ENCODE data around the gene TOR1AIP2.

The TOR1AIP2 gene

DNA sequence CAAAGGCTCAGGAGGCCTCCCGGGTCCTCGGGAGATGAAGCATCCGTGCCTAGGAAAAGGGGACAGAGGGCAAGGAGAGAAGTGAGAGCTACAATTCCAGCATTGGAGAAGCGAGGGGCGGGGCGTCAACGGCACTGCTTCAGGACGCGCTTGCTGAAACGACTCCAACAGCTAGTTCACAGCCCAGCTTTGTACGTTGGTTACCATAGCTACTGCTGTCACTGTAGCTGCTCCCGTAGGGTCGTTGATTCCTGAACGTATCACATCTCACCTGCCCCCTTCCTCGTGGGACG is 63.1 kb downstream of the TOR1AIP2 start:
- H3K4me3 ChIP-seq (ENCODE audit: insufficient read depth in 1 of 2, low read depth in 1 of 2, low read length in 2 of 2): peak overlapping the region in 1 of 2 experiments; percentile 80
- H3K27ac ChIP-seq (ENCODE audit: low read length, poor library complexity, severe bottlenecking): no peak overlapping the region
- H2AFZ ChIP-seq (ENCODE audit: low read depth, low read length): peak overlapping the region; percentile 78
- no peak overlapping the region for H3K4ac ChIP-seq (ENCODE audit: low read depth in 1 of 2, low read length in 2 of 2)
- peak overlapping the region in 1 of 2 experiments; percentile 38 for H3K18ac ChIP-seq (ENCODE audit: low read depth in 1 of 2, low read length in 2 of 2)
- peak overlapping the region in 1 of 2 experiments; percentile 21 for H2BK12ac ChIP-seq (ENCODE audit: low read length in 2 of 2)
- H3K9me3 ChIP-seq (ENCODE audit: control insufficient read depth, low read length): no peaks in the 10 kb centered on the region
- no peak overlapping the region for H4K91ac ChIP-seq (ENCODE audit: low read length)
- H3K36me3 ChIP-seq (ENCODE audit: control insufficient read depth in 1 of 2, insufficient read depth in 2 of 2, low read depth in 1 of 2, low read length in 2 of 2): no peaks in the 10 kb centered on the region
- no peak overlapping the region for H3K23ac ChIP-seq (ENCODE audit: low read length in 2 of 2)
- H3K79me1 ChIP-seq (replicated peaks; ENCODE audit: low read length, poor library complexity, severe bottlenecking): no peaks in the 10 kb centered on the region
- peak overlapping the region; percentile 71 for H3K4me2 ChIP-seq (ENCODE audit: low read length, poor library complexity, severe bottlenecking)
- H2AK5ac ChIP-seq (ENCODE audit: low read length, severe bottlenecking): no peak overlapping the region
- no peak overlapping the region for H4K8ac ChIP-seq (ENCODE audit: low read length)
- no peak for DNase-seq
- H3K4me1 ChIP-seq (ENCODE audit: control insufficient read depth, insufficient read depth, low read depth, low read length): peaks cover 30% of the 10 kb centered on the region
- peaks cover 44 to 57% of the 10 kb centered on the region in 2 experiments for H3K27me3 ChIP-seq (ENCODE audit: control insufficient read depth in 1 of 2, insufficient read depth in 1 of 2, low read length in 2 of 2)
- peak overlapping the region in 1 of 2 experiments; percentile 61 for H3K14ac ChIP-seq (ENCODE audit: low read length in 2 of 2)
- peak overlapping the region; percentile 79 for H3K9ac ChIP-seq (ENCODE audit: low read length)
- H2BK15ac ChIP-seq (ENCODE audit: low read depth, poor library complexity, severe bottlenecking): no peak overlapping the region
- no peak overlapping the region for H2BK5ac ChIP-seq (ENCODE audit: low read depth, low read length, poor library complexity, severe bottlenecking)
- WGBS: 3% methylated on average over 16 of the region's 16 CpGs
- H2BK120ac ChIP-seq (ENCODE audit: low read depth, low read length): no peak overlapping the region

GRCh38 chr1:179813626-179814545 is 63.7 kb downstream of the TOR1AIP2 start:
- no peak overlapping the region for H4K91ac ChIP-seq (ENCODE audit: low read length)
- peak overlapping the region in 1 of 2 experiments; percentile 61 for H3K14ac ChIP-seq (ENCODE audit: low read length in 2 of 2)
- no peaks in the 10 kb centered on the region for H3K79me1 ChIP-seq (replicated peaks; ENCODE audit: low read length, poor library complexity, severe bottlenecking)

DNA sequence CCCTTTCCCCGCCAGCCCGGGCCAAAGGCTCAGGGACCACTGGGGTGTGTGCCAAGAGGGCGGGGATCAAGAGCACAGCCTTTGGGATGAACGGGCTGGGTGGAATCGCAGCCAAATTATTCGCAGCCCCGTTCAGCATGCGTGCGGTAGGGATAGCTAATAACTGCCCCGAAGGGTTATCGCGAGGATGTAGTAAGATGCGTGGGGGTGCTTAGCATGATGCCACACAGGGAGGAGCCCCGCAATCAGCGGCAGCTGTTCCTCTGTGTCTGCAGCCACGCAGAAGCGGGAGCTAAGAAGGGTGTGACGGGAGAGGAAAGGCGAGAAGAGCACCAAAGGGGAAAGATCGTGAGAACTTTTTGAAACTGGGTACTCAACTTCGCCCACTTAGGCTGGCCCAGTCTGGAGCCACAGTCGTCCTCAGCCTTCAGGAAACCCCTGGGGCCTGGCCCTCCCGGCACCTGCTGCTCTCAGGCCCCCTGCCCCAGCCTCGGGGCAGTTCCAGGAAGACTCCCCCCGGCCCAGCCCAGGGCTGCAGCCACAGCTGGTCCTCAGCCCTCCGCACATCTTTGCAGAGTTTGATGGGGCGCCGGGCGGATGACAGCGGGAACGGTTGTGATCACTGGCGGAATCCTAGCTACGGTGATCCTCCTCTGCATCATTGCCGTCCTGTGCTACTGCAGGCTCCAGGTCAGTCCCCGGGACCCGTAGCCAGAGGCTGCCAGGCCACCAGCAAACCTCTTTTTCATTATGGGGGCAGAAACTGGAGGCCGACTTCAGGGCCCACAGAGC is 64.9 kb downstream of the TOR1AIP2 start:
- no peaks in the 10 kb centered on the region for H3K79me1 ChIP-seq (replicated peaks; ENCODE audit: low read length, poor library complexity, severe bottlenecking)
- H3K27me3 ChIP-seq (ENCODE audit: control insufficient read depth in 1 of 2, insufficient read depth in 1 of 2, low read length in 2 of 2): peaks cover 44 to 46% of the 10 kb centered on the region in 2 experiments
- H3K23ac ChIP-seq (ENCODE audit: low read length in 2 of 2): no peak overlapping the region
- H4K91ac ChIP-seq (ENCODE audit: low read length): no peak overlapping the region
- no peak overlapping the region for H3K27ac ChIP-seq (ENCODE audit: low read length, poor library complexity, severe bottlenecking)
- no peak overlapping the region for H2AFZ ChIP-seq (ENCODE audit: low read depth, low read length)
- no peak for DNase-seq
- H3K14ac ChIP-seq (ENCODE audit: low read length in 2 of 2): no peak overlapping the region
- no peak overlapping the region for H3K9ac ChIP-seq (ENCODE audit: low read length)
- WGBS: 88% methylated on average over 37 of the region's 37 CpGs
- no peaks in the 10 kb centered on the region for H3K36me3 ChIP-seq (ENCODE audit: control insufficient read depth in 1 of 2, insufficient read depth in 2 of 2, low read depth in 1 of 2, low read length in 2 of 2)
- no peak overlapping the region for H2BK15ac ChIP-seq (ENCODE audit: low read depth, poor library complexity, severe bottlenecking)
- H3K4me1 ChIP-seq (ENCODE audit: control insufficient read depth, insufficient read depth, low read depth, low read length): peaks cover 25% of the 10 kb centered on the region
- H3K18ac ChIP-seq (ENCODE audit: low read depth in 1 of 2, low read length in 2 of 2): no peak overlapping the region
- no peak overlapping the region for H2BK5ac ChIP-seq (ENCODE audit: low read depth, low read length, poor library complexity, severe bottlenecking)
- no peak overlapping the region for H2BK120ac ChIP-seq (ENCODE audit: low read depth, low read length)
- H2AK5ac ChIP-seq (ENCODE audit: low read length, severe bottlenecking): no peak overlapping the region
- no peak overlapping the region for H2BK12ac ChIP-seq (ENCODE audit: low read length in 2 of 2)
- no peak overlapping the region for H3K4me3 ChIP-seq (ENCODE audit: insufficient read depth in 1 of 2, low read depth in 1 of 2, low read length in 2 of 2)
- H3K9me3 ChIP-seq (ENCODE audit: control insufficient read depth, low read length): no peaks in the 10 kb centered on the region
- no peak overlapping the region for H3K4ac ChIP-seq (ENCODE audit: low read depth in 1 of 2, low read length in 2 of 2)
- H4K8ac ChIP-seq (ENCODE audit: low read length): no peak overlapping the region
- H3K4me2 ChIP-seq (ENCODE audit: low read length, poor library complexity, severe bottlenecking): no peak overlapping the region

More at GRCh38 chr1:179813626-179814545, 63.7 kb downstream of the TOR1AIP2 start:
- Histone ChIP-seq H3K27ac (ENCODE audit: low read length, poor library complexity, severe bottlenecking) (no peak overlapping the region), H3K36me3 (ENCODE audit: control insufficient read depth in 1 of 2, insufficient read depth in 2 of 2, low read depth in 1 of 2, low read length in 2 of 2) (no peaks in the 10 kb centered on the region), H4K8ac (ENCODE audit: low read length) (no peak overlapping the region), H3K18ac (ENCODE audit: low read depth in 1 of 2, low read length in 2 of 2) (no peak overlapping the region), H2AFZ (ENCODE audit: low read depth, low read length) (peak overlapping the region; percentile 78), H3K4ac (ENCODE audit: low read depth in 1 of 2, low read length in 2 of 2) (peak overlapping the region in 1 of 2 experiments; percentile 26), H2BK12ac (ENCODE audit: low read length in 2 of 2) (no peak overlapping the region), H2AK5ac (ENCODE audit: low read length, severe bottlenecking) (no peak overlapping the region), H2BK120ac (ENCODE audit: low read depth, low read length) (no peak overlapping the region), H3K4me1 (ENCODE audit: control insufficient read depth, insufficient read depth, low read depth, low read length) (peaks cover 30% of the 10 kb centered on the region), H3K9ac (ENCODE audit: low read length) (peak overlapping the region; percentile 79), H2BK5ac (ENCODE audit: low read depth, low read length, poor library complexity, severe bottlenecking) (no peak overlapping the region), H3K27me3 (ENCODE audit: control insufficient read depth in 1 of 2, insufficient read depth in 1 of 2, low read length in 2 of 2) (peaks cover 44 to 55% of the 10 kb centered on the region in 2 experiments), H3K9me3 (ENCODE audit: control insufficient read depth, low read length) (no peaks in the 10 kb centered on the region), H3K23ac (ENCODE audit: low read length in 2 of 2) (no peak overlapping the region), H3K4me3 (ENCODE audit: insufficient read depth in 1 of 2, low read depth in 1 of 2, low read length in 2 of 2) (peak overlapping the region in 1 of 2 experiments; percentile 80), H3K4me2 (ENCODE audit: low read length, poor library complexity, severe bottlenecking) (peak overlapping the region; percentile 71), H2BK15ac (ENCODE audit: low read depth, poor library complexity, severe bottlenecking) (no peak overlapping the region)
- WGBS: 85% methylated on average over 27 of the region's 28 CpGs
- no peak for DNase-seq

- peaks cover 13% of the 10 kb centered on the region for H3K4me1 ChIP-seq (ENCODE audit: control insufficient read depth, insufficient read depth, low read depth, low read length)
- H3K23ac ChIP-seq (ENCODE audit: low read length in 2 of 2): no peak overlapping the region
- no peak overlapping the region for H2BK5ac ChIP-seq (ENCODE audit: low read depth, low read length, poor library complexity, severe bottlenecking)
- H3K36me3 ChIP-seq (ENCODE audit: control insufficient read depth in 1 of 2, insufficient read depth in 2 of 2, low read depth in 1 of 2, low read length in 2 of 2): peaks cover 0 to 2% of the 10 kb centered on the region in 2 experiments
- H3K4ac ChIP-seq (ENCODE audit: low read depth in 1 of 2, low read length in 2 of 2): no peak overlapping the region
- H3K27me3 ChIP-seq (ENCODE audit: control insufficient read depth in 1 of 2, insufficient read depth in 1 of 2, low read length in 2 of 2): peaks cover 45 to 48% of the 10 kb centered on the region in 2 experiments
- H3K18ac ChIP-seq (ENCODE audit: low read depth in 1 of 2, low read length in 2 of 2): no peak overlapping the region
- H2AFZ ChIP-seq (ENCODE audit: low read depth, low read length): no peak overlapping the region
- H2BK12ac ChIP-seq (ENCODE audit: low read length in 2 of 2): peak overlapping the region in 1 of 2 experiments; percentile 47
- no peak overlapping the region for H4K91ac ChIP-seq (ENCODE audit: low read length)
- no peaks in the 10 kb centered on the region for H3K9me3 ChIP-seq (ENCODE audit: control insufficient read depth, low read length)
- H3K27ac ChIP-seq (ENCODE audit: low read length, poor library complexity, severe bottlenecking): no peak overlapping the region
- H2AK5ac ChIP-seq (ENCODE audit: low read length, severe bottlenecking): no peak overlapping the region
- H3K4me2 ChIP-seq (ENCODE audit: low read length, poor library complexity, severe bottlenecking): no peak overlapping the region
- no peak overlapping the region for H2BK120ac ChIP-seq (ENCODE audit: low read depth, low read length)
- H2BK15ac ChIP-seq (ENCODE audit: low read depth, poor library complexity, severe bottlenecking): no peak overlapping the region
- H3K4me3 ChIP-seq (ENCODE audit: insufficient read depth in 1 of 2, low read depth in 1 of 2, low read length in 2 of 2): no peak overlapping the region
- H3K14ac ChIP-seq (ENCODE audit: low read length in 2 of 2): no peak overlapping the region
- no peaks in the 10 kb centered on the region for H3K79me1 ChIP-seq (replicated peaks; ENCODE audit: low read length, poor library complexity, severe bottlenecking)
- H3K9ac ChIP-seq (ENCODE audit: low read length): no peak overlapping the region
- no peak overlapping the region for H4K8ac ChIP-seq (ENCODE audit: low read length)
- DNase-seq: no peak
- 74% methylated on average over 7 of the region's 7 CpGs for WGBS
Observed at GRCh38 chr1:179810367-179810715, 67.3 kb downstream of the TOR1AIP2 start.

All from mesenchymal stem cell (in vitro differentiated cells and primary cell).